Natural killer cell treated with Interleukin-12 subunit alpha and Interleukin-12 subunit beta and Interleukin-15 and Interleukin-18, amount 100 ng/mL, for 72 hours (primary cell): ENCODE results near the gene INSIG2. TPM values are rescaled to one million over a fixed set of nuclear protein-coding genes. Genes with fewer than 3 reads are reported as not detected.

ENCODE experiments used
- ATAC-seq, 2 donors: fragments of 150-1000 bp; cut with Tn5 transposase in 1 of 2; sonication (Bioruptor Pico), chemical (Tn5 transposase) in 1 of 2; 2 replicates each; pipeline ENCODE4 v1.10.0; 2021
- DNase-seq: peaks from one replicate; pipeline ENCODE4 v3.0.0; 2022; ENCODE audit warnings: low spot score
- H3K27ac Mint-ChIP-seq, 2 donors: 1 replicate in 1 of 2; 2 replicates in 1 of 2; pipeline ENCODE4 v1.8.0; 2022; ENCODE audit warnings: mixed read lengths in 2 of 2, mild to moderate bottlenecking in 1 of 2, moderate library complexity in 1 of 2
- H3K27me3 Mint-ChIP-seq, 2 donors: 1 replicate in 1 of 2; 2 replicates in 1 of 2; pipeline ENCODE4 v1.8.0; 2022; ENCODE audit warnings: mixed read lengths in 2 of 2
- H3K36me3 Mint-ChIP-seq: one replicate; pipeline ENCODE4 v1.8.0; 2022; ENCODE audit warnings: mixed read lengths
- H3K4me1 Mint-ChIP-seq, 2 donors: 1 replicate in 1 of 2; 2 replicates in 1 of 2; pipeline ENCODE4 v1.8.0; 2022; ENCODE audit warnings: low read depth in 2 of 2, mixed read lengths in 2 of 2, mild to moderate bottlenecking in 1 of 2
- H3K4me3 Mint-ChIP-seq: one replicate; pipeline ENCODE4 v1.8.0; 2022; ENCODE audit warnings: mixed read lengths
- H3K9me3 Mint-ChIP-seq: 2 replicates; pipeline ENCODE4 v1.8.0; 2022; ENCODE audit warnings: mixed read lengths
- total RNA-seq, 2 donors: library from RNA; stranded (reverse); gene quantifications; one replicate each; pipeline ENCODE4 v1.2.3, GENCODE V29; 2022

INSIG2 gene
- total RNA-seq, 2 donors from 2014 or later: 21.7 to 47.7 TPM

- Mint-ChIP-seq H3K9me3 (no peaks in the 10 kb centered on the region), H3K36me3 (no peaks in the 10 kb centered on the region), H3K27ac (no peak overlapping the region), H3K4me3 (no peak overlapping the region), H3K4me1 (no peaks in the 10 kb centered on the region), H3K27me3 (peaks cover 13 to 21% of the 10 kb centered on the region in 2 donors)
- ATAC-seq: no peak
- DNase-seq: no peak
Observed at GRCh38 chr2:118146315-118147283, 58.3 kb downstream of the INSIG2 start.

DNA sequence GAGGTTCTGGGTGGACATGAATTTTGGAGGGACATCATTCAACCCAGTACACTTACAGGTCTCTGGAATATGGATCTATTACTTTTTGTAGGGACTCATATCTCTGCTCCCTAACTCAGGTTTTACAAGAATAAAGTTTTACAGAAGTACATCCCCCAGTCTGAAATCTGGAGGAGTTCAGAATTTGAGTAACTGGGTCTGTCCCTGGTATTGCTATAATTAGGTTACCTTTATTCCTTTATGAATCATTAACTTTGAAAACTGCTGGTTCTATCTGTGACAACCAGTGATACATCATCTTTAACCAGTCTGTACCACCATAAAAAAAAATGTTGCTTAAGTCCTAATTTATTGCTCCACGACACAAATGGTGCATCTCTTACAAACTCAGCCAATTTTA is 59.9 kb downstream of the INSIG2 start:
- no peaks in the 10 kb centered on the region for H3K4me1 Mint-ChIP-seq
- peaks cover 20 to 21% of the 10 kb centered on the region in 2 donors for H3K27me3 Mint-ChIP-seq
- DNase-seq (no peak), ATAC-seq (no peak)
- H3K27ac Mint-ChIP-seq: no peak overlapping the region
- no peak overlapping the region for H3K4me3 Mint-ChIP-seq
- no peaks in the 10 kb centered on the region for H3K36me3 Mint-ChIP-seq
- no peaks in the 10 kb centered on the region for H3K9me3 Mint-ChIP-seq

GRCh38 chr2:118148809-118149208 is 60.5 kb downstream of the INSIG2 start:
- ATAC-seq: no peak
- no peak overlapping the region for H3K27ac Mint-ChIP-seq
- H3K4me1 Mint-ChIP-seq: no peaks in the 10 kb centered on the region
- no peaks in the 10 kb centered on the region for H3K9me3 Mint-ChIP-seq
- H3K27me3 Mint-ChIP-seq: peaks cover 18 to 28% of the 10 kb centered on the region in 2 donors
- H3K36me3 Mint-ChIP-seq: no peaks in the 10 kb centered on the region
- H3K4me3 Mint-ChIP-seq: no peak overlapping the region
- no peak for DNase-seq

- Mint-ChIP-seq H3K9me3 (no peaks in the 10 kb centered on the region), H3K27ac (no peak overlapping the region), H3K4me3 (no peak overlapping the region), H3K27me3 (peaks cover 18 to 27% of the 10 kb centered on the region in 2 donors), H3K4me1 (no peaks in the 10 kb centered on the region), H3K36me3 (no peaks in the 10 kb centered on the region)
- DNase-seq: no peak
- ATAC-seq: no peak
Observed at GRCh38 chr2:118150294-118150693, 62.0 kb downstream of the INSIG2 start.

GRCh38 chr2:118151831-118152230 is 63.6 kb downstream of the INSIG2 start:
- no peaks in the 10 kb centered on the region for H3K9me3 Mint-ChIP-seq
- ATAC-seq: no peak
- H3K27ac Mint-ChIP-seq: no peak overlapping the region
- H3K27me3 Mint-ChIP-seq: peaks cover 12 to 37% of the 10 kb centered on the region in 2 donors
- no peaks in the 10 kb centered on the region for H3K4me1 Mint-ChIP-seq
- H3K36me3 Mint-ChIP-seq: peaks cover 7% of the 10 kb centered on the region
- no peak overlapping the region for H3K4me3 Mint-ChIP-seq
- DNase-seq: no peak

DNA sequence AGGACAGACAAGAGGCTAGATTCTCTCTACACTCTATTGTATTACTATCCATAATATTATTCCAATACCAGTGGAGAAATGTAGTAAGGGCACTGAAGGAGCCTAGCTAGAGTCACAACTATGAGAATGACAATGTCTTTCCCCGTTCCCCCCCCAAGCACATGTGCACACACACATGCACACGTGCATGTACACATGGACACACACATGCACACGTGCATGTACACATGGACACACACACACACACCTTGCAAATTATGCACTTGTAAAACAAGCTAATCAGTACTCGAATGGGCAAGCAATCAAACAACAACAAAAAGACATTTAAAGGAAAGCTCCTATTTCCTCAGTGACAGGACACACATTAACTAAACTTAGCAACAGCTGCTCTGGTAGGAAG is 65.2 kb downstream of the INSIG2 start:
- no peak overlapping the region for H3K4me3 Mint-ChIP-seq
- no peaks in the 10 kb centered on the region for H3K9me3 Mint-ChIP-seq
- H3K27ac Mint-ChIP-seq: no peak overlapping the region
- peaks cover 15% of the 10 kb centered on the region for H3K36me3 Mint-ChIP-seq
- peaks cover 17 to 48% of the 10 kb centered on the region in 2 donors for H3K27me3 Mint-ChIP-seq
- ATAC-seq (no peak), DNase-seq (no peak)
- H3K4me1 Mint-ChIP-seq: no peaks in the 10 kb centered on the region

DNA sequence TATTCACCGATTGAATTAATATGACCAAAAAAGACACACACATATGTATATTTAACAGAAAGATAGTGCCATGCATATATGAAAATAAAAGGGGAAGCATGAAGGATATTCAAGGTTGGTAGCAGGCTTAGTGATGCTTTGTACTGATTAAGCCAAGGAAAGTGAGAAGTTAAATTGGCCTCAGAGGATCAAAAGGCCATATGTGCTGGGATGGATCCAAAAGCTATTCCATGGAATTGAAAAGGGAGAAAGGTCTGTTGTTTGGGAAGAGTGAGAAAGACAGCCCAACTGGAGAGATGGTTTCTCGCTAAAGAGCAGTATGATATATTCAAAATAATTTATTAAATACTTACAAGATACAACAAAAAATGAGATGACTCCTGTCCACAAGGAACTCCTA is 65.9 kb downstream of the INSIG2 start:
- Mint-ChIP-seq H3K9me3 (no peaks in the 10 kb centered on the region), H3K27me3 (peaks cover 24 to 56% of the 10 kb centered on the region in 2 donors), H3K4me1 (no peaks in the 10 kb centered on the region), H3K4me3 (no peak overlapping the region), H3K36me3 (peaks cover 15% of the 10 kb centered on the region), H3K27ac (no peak overlapping the region)
- DNase-seq (no peak), ATAC-seq (no peak)

Other genes starting within 250 kb of the INSIG2 start
- 10 to 100 TPM; 33.5 to 59.9 TPM for gene CCDC93, start 74.4 kb upstream of the INSIG2 start, total RNA-seq